Endothelial cell of umbilical vein (primary cell): Measurements from ENCODE around the gene KCNIP1. TPM values are rescaled to one million over a fixed set of nuclear protein-coding genes. Genes with fewer than 3 reads are reported as not detected.

Experiments used
- BruUV-seq: library from RNA; stranded (reverse); fragments of 400-500 nt; replicated peaks from 2 replicates; lab custom pipeline; 2021; lab: Mats Ljungman, UMichigan
- CTCF ChIA-PET: fragments of 300-600, 350-600 bp; sonication (Branson Sonifier 250); formaldehyde crosslinking; loops from one replicate; lab custom pipeline; 2021; ENCODE audit warnings: antibody characterized with exemption, inconsistent platforms; lab: Charles Lee
- POLR2A ChIA-PET: fragments of 300-600, 350-600 bp; sonication (Branson Sonifier 250); formaldehyde crosslinking; loops from one replicate; lab custom pipeline; 2021; ENCODE audit warnings: antibody characterized with exemption, inconsistent platforms; lab: Charles Lee
- DNase-seq: peaks from one replicate; pipeline ENCODE4 v3.0.0-alpha.2; 2011; ENCODE audit warnings: low read depth, low spot score
- FAIRE-seq: peaks from 2 replicates; lab custom pipeline; 2011; peaks lifted over from hg19 to GRCh38; lab: Jason Lieb, UNC
- H2AFZ ChIP-seq: 2 replicates; pipeline ENCODE4 v1.6.0; 2012; ENCODE audit warnings: low read depth, low read length, control low read depth, inconsistent platforms
- H3K27ac ChIP-seq: 2 replicates; pipeline ENCODE4 v1.5.1; 2011; ENCODE audit warnings: low read depth, mild to moderate bottlenecking, control low read depth, low read length, moderate library complexity; ENCODE audit not compliant: insufficient read depth
- H3K27me3 ChIP-seq, 2 experiments: 2 replicates each; pipeline versions ENCODE4 v1.6.0 to v1.6.1; 2011; ENCODE audit warnings: low read length in 2 of 2, mixed read lengths in 1 of 2; ENCODE audit not compliant: control insufficient read depth in 2 of 2, insufficient read depth in 2 of 2
- H3K36me3 ChIP-seq, 2 experiments: 2 replicates in 1 of 2; 3 replicates in 1 of 2; pipeline ENCODE4 v1.5.1; 2011; ENCODE audit warnings: low read length in 2 of 2, mild to moderate bottlenecking in 1 of 2, moderate library complexity in 1 of 2; ENCODE audit not compliant: control insufficient read depth in 2 of 2, insufficient read depth in 2 of 2; ENCODE audit errors: extremely low read depth in 1 of 2
- H3K4me1 ChIP-seq: 3 replicates; pipeline ENCODE4 v1.5.1; 2011; ENCODE audit warnings: mild to moderate bottlenecking, low read length; ENCODE audit not compliant: control insufficient read depth, insufficient read depth; ENCODE audit errors: extremely low read depth
- H3K4me2 ChIP-seq: 2 replicates; pipeline ENCODE4 v1.6.1; 2011; ENCODE audit warnings: low read length, control low read depth, mixed read lengths; ENCODE audit not compliant: insufficient read depth
- H3K4me3 ChIP-seq, 3 experiments: fragments of 200-600 bp in 1 of 3; sonication (generic), shearing (Covaris generic) in 1 of 3; replicated peaks in 1 of 3; 2 replicates each; pipeline ENCODE4 v1.5.1; 2011 to 2016; ENCODE audit warnings: control low read depth in 3 of 3, low read length in 3 of 3, mild to moderate bottlenecking in 2 of 3, inconsistent platforms in 1 of 3, low read depth in 1 of 3, moderate library complexity in 1 of 3; ENCODE audit not compliant: insufficient read depth in 1 of 3
- H3K79me2 ChIP-seq: 2 replicates; pipeline ENCODE4 v1.6.0; 2012; ENCODE audit warnings: low read length, inconsistent platforms; ENCODE audit not compliant: control insufficient read depth, insufficient read depth
- H3K9ac ChIP-seq: replicated peaks from 2 replicates; pipeline ENCODE3; 2011; ENCODE audit warnings: low read length, control low read depth; ENCODE audit not compliant: insufficient read depth; ENCODE audit errors: extremely low read depth
- H3K9me1 ChIP-seq: replicated peaks from 3 replicates; pipeline ENCODE4 v1.6.0; 2011; ENCODE audit warnings: mild to moderate bottlenecking, low read length; ENCODE audit not compliant: control insufficient read depth, insufficient read depth; ENCODE audit errors: extremely low read depth
- H3K9me3 ChIP-seq: replicated peaks from 2 replicates; pipeline ENCODE4 v1.5.1; 2012; ENCODE audit warnings: low read length, inconsistent platforms; ENCODE audit not compliant: control insufficient read depth, insufficient read depth
- H4K20me1 ChIP-seq: replicated peaks from 2 replicates; pipeline ENCODE3; 2011; ENCODE audit warnings: mild to moderate bottlenecking, low read length; ENCODE audit not compliant: control insufficient read depth, insufficient read depth; ENCODE audit errors: extremely low read depth
- EZH2 ChIP-seq: IDR thresholded peaks from 2 replicates; pipeline ENCODE4 v1.6.1; 2012; ENCODE audit warnings: borderline replicate concordance, low read depth, mild to moderate bottlenecking, moderate library complexity, low read length, inconsistent platforms; ENCODE audit not compliant: severe bottlenecking
- FOS ChIP-seq: IDR thresholded peaks from 2 replicates; pipeline ENCODE4 v1.6.1; 2011; ENCODE audit warnings: mild to moderate bottlenecking, low read length, moderate library complexity, borderline replicate concordance; ENCODE audit not compliant: insufficient read depth
- GATA2 ChIP-seq: IDR thresholded peaks from 2 replicates; pipeline ENCODE4 v1.7.0; 2011; ENCODE audit warnings: low read depth, mild to moderate bottlenecking, moderate library complexity, mixed read lengths, low read length; ENCODE audit not compliant: insufficient read length, insufficient read depth
- JUN ChIP-seq: IDR thresholded peaks from 2 replicates; pipeline ENCODE4 v1.6.1; 2011; ENCODE audit warnings: borderline replicate concordance, low read depth; ENCODE audit not compliant: insufficient read length, insufficient read depth
- MYC ChIP-seq: IDR thresholded peaks from one replicate; pipeline ENCODE4 v1.6.1; 2011; ENCODE audit warnings: mild to moderate bottlenecking, low read depth, low read length
- POLR2A ChIP-seq: IDR thresholded peaks from 2 replicates; pipeline ENCODE4 v1.6.1; 2012; ENCODE audit warnings: low read depth, mild to moderate bottlenecking, control low read depth, low read length
- POLR2AphosphoS5 ChIP-seq: IDR thresholded peaks from 2 replicates; pipeline ENCODE4 v1.6.1; 2012; ENCODE audit warnings: low read depth, mild to moderate bottlenecking, control low read depth, low read length, moderate library complexity; ENCODE audit not compliant: insufficient read depth
- dilution Hi-C: fragments of 300-500 bp; cut with MboI; formaldehyde crosslinking; loops from one replicate; pipeline ENCODE4 v1.15.0; 2019; ENCODE audit warnings: low sequenced_read_pairs; ENCODE audit not compliant: extremely low pct_ligation_motif_present
- intact Hi-C: fragments of 100-400 bp; cut with micrococcal nuclease; formaldehyde crosslinking; loops from one replicate; pipeline ENCODE4 v1.10.0; 2022
- polyA plus RNA-seq, 4 experiments: library from polyadenylated mRNA; depleted of rRNA in 3 of 4; stranded (reverse) in 3 of 4; unstranded in 1 of 4; fragments of >200 nt; gene quantifications; 2 replicates each; pipeline versions ENCODE4 v1.2.1 to v1.2.3, GENCODE V29; 2011 to 2012; ENCODE audit warnings: missing spikeins in 1 of 4
- total RNA-seq: library from RNA; stranded (reverse); gene quantifications from 2 replicates; pipeline ENCODE4 v1.2.3, GENCODE V29; 2021
- TF ChIP-seq, protein P1 (sequence below), 2 donors: IDR thresholded peaks; 1 replicate in 1 of 2; 2 replicates in 1 of 2; pipeline ENCODE4 v1.5.1; 2011; ENCODE audit warnings: low read length in 2 of 2, mild to moderate bottlenecking in 2 of 2, moderate library complexity in 2 of 2, control low read depth in 1 of 2, inconsistent platforms in 1 of 2, low read depth in 1 of 2; ENCODE audit not compliant: insufficient read depth in 1 of 2; ENCODE audit errors: extremely low read depth in 1 of 2
- TF ChIP-seq, protein P2 (sequence below): IDR thresholded peaks from 2 replicates; pipeline ENCODE4 v1.6.1; 2011; ENCODE audit not compliant: insufficient read depth, insufficient read length

The KCNIP1 gene
- total and polyA plus RNA-seq, 2 donors (not counting 3 experiments of a cell fraction or from before 2014, with no cell fraction given) = 0.15 TPM; not detected in 1

DNA sequence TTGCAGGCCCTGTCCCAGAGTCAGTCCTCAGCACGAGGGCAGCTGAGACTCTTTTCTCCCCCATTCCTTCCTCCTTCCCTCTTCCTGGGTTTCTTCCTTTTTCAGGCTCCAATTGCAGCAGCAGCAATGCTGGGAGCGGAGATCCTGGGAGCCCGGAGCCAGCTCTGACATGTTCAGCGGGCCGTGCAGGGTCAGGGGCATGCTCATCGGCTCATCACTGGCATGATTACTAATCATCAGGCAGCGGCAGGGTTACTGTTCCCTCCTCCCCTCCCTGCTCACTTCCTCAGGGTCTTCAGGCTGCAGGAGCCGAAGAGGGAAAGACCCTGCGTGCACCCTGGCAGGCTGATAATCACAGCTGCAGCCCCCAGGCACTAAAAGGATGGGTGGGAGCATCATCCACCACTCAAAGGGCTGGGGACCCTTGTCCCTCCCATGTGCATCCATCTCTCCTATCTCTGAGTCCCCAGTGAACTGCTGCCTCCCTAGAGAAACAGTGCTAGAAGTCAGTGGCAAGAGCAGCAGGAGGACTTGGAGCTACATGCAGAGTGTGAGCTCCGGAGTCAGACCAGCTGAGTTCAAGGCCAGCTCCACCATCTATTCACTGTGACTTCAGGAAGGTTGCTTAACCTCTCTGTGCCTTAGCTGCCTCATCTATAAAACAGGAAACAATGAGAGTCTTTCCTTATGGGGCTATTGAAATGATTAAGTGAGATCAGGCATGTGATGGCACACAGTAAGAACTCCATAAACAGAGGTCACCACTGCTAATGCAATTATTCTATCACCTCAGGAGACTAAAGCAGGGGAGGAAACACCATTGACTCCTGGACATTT is 7.8 kb upstream of the KCNIP1 start:
- Histone ChIP-seq H3K27me3 (peaks cover 3 to 4% of the 10 kb centered on the region in 2 experiments), H3K4me2 (no peak overlapping the region), H3K9me3 (no peaks in the 10 kb centered on the region), H2AFZ (no peak overlapping the region), H3K79me2 (no peaks in the 10 kb centered on the region), H3K9ac (no peak overlapping the region), H3K4me1 (peaks cover 10% of the 10 kb centered on the region), H4K20me1 (no peaks in the 10 kb centered on the region), H3K9me1 (no peaks in the 10 kb centered on the region), H3K36me3 (no peaks in the 10 kb centered on the region), H3K27ac (no peak overlapping the region), H3K4me3 (no peak overlapping the region)
- FAIRE-seq (no peak), DNase-seq (no peak)
- CTCF ChIA-PET = no interaction called here
- TF ChIP-seq, protein P1, sequence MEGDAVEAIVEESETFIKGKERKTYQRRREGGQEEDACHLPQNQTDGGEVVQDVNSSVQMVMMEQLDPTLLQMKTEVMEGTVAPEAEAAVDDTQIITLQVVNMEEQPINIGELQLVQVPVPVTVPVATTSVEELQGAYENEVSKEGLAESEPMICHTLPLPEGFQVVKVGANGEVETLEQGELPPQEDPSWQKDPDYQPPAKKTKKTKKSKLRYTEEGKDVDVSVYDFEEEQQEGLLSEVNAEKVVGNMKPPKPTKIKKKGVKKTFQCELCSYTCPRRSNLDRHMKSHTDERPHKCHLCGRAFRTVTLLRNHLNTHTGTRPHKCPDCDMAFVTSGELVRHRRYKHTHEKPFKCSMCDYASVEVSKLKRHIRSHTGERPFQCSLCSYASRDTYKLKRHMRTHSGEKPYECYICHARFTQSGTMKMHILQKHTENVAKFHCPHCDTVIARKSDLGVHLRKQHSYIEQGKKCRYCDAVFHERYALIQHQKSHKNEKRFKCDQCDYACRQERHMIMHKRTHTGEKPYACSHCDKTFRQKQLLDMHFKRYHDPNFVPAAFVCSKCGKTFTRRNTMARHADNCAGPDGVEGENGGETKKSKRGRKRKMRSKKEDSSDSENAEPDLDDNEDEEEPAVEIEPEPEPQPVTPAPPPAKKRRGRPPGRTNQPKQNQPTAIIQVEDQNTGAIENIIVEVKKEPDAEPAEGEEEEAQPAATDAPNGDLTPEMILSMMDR (IDR thresholded peaks at IDR 0.05; ENCODE audit: extremely low read depth in 1 of 2, insufficient read depth in 1 of 2, low read depth in 1 of 2, low read length in 2 of 2) = no peak
- TF ChIP-seq POLR2A (no peak), GATA2 (no peak), JUN (no peak), EZH2 (no peak), MYC (no peak), POLR2AphosphoS5 (no peak), FOS (no peak)
- TF ChIP-seq, protein P2, sequence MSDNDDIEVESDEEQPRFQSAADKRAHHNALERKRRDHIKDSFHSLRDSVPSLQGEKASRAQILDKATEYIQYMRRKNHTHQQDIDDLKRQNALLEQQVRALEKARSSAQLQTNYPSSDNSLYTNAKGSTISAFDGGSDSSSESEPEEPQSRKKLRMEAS = no peak
- dilution Hi-C loops (no loop called here), intact Hi-C loops (loop anchor here (10.0 kb wide), 1 partner anchor 271 kb away; no protein-coding TSS in a partner anchor)
- BruUV-seq = no TSS peak
- POLR2A ChIA-PET = no interaction called here
